ENCODE data around the gene ZNRF2.

- no peak for TF ChIP-seq CTCF (IDR thresholded peaks at IDR 0.05)
- no peak for TF ChIP-seq POLR2A (IDR thresholded peaks at IDR 0.05)
Measured at GRCh38 chr7:30395676-30396075, 111.3 kb downstream of the ZNRF2 start.

Data from transverse colon (tissue), 3 donors.